Kidney (tissue), 14 donors: ENCODE results near the gene PRKCI. TPM values are rescaled to one million over a fixed set of nuclear protein-coding genes. Genes with fewer than 3 reads are reported as not detected.

Experiments
- DNase-seq, 5 donors: peaks; one replicate each; pipeline ENCODE4 v3.0.0-alpha.2; 2013 to 2020
- FAIRE-seq: peaks from 2 replicates; lab custom pipeline; 2012; peaks lifted over from hg19 to GRCh38; lab: Jason Lieb, UNC
- H3K27ac ChIP-seq, 2 donors: one replicate each; pipeline ENCODE4 v1.7.0; 2013; ENCODE audit warnings: low read depth in 2 of 2, low read length in 2 of 2, inconsistent platforms in 1 of 2
- H3K27me3 ChIP-seq: one replicate; pipeline ENCODE4 v1.7.1; 2013; ENCODE audit warnings: low read length, inconsistent platforms; ENCODE audit not compliant: control insufficient read depth, insufficient read depth
- H3K36me3 ChIP-seq, 3 donors: one replicate each; pipeline versions ENCODE4 v1.7.0 to v1.7.1; 2013; ENCODE audit warnings: low read length in 3 of 3, control low read depth in 1 of 3, inconsistent platforms in 1 of 3; ENCODE audit not compliant: insufficient read depth in 3 of 3, control insufficient read depth in 2 of 3
- H3K4me1 ChIP-seq, 3 donors: one replicate each; pipeline versions ENCODE4 v1.7.0 to v1.7.1; 2013; ENCODE audit warnings: low read length in 3 of 3, inconsistent platforms in 1 of 3, low read depth in 1 of 3; ENCODE audit not compliant: control insufficient read depth in 2 of 3, insufficient read depth in 2 of 3
- H3K4me3 ChIP-seq, 3 donors: one replicate each; pipeline versions ENCODE4 v1.7.0 to v1.8.1; 2013; ENCODE audit warnings: low read length in 3 of 3, control low read depth in 1 of 3, inconsistent platforms in 1 of 3
- H3K9ac ChIP-seq, 3 donors: one replicate each; pipeline versions ENCODE4 v1.7.0 to v1.7.1; 2013; ENCODE audit warnings: low read length in 3 of 3, control low read depth in 1 of 3, inconsistent platforms in 1 of 3
- H3K9me3 ChIP-seq, 3 donors: one replicate each; pipeline versions ENCODE4 v1.7.0 to v1.7.1; 2013; ENCODE audit warnings: low read length in 3 of 3, control low read depth in 1 of 3, inconsistent platforms in 1 of 3; ENCODE audit not compliant: control insufficient read depth in 2 of 3, insufficient read depth in 1 of 3
- intact Hi-C: fragments of 100-400 bp; cut with DNase I; formaldehyde crosslinking; loops from one replicate; pipeline ENCODE4 v1.11.1; 2022
- polyA plus RNA-seq: library from polyadenylated mRNA; stranded (reverse); fragments of 350-450 nt; fragmentation: Illumina TruSeq; extraction: RNeasy Lipid Tissue Mini Kit (QIAGEN cat#74804); gene quantifications from one replicate; pipeline ENCODE4 v1.2.3, GENCODE V29; 2014; ENCODE audit warnings: low read depth, low replicate concordance; ENCODE audit not compliant: insufficient read depth
- total RNA-seq: library from RNA; stranded (reverse); fragmentation: NEBNext Ultra II Directional; extraction: Animal tissue kit (Norgen Biotek cat#: 25700); gene quantifications from one replicate; pipeline ENCODE4 v1.2.1, GENCODE V29; 2021
- TF ChIP-seq, protein P1 (sequence below): IDR thresholded peaks from 3 replicates; pipeline ENCODE4 v1.5.1; 2012; ENCODE audit warnings: mild to moderate bottlenecking, moderate library complexity, borderline replicate concordance; ENCODE audit not compliant: insufficient read depth; ENCODE audit errors: extremely low read depth
- donor health status: control.
- donor health status: control.
- donor health status: control.
- donor health status: control.
- donor health status: control.
- donor health status: DM: yes; HTN: yes; CAD: no.
- donor health status: Normal renal cell carcinoma (clear cell type).

The PRKCI gene
- total and polyA plus RNA-seq, 2 donors from 2014 or later = 12.6 to 41.5 TPM

DNA sequence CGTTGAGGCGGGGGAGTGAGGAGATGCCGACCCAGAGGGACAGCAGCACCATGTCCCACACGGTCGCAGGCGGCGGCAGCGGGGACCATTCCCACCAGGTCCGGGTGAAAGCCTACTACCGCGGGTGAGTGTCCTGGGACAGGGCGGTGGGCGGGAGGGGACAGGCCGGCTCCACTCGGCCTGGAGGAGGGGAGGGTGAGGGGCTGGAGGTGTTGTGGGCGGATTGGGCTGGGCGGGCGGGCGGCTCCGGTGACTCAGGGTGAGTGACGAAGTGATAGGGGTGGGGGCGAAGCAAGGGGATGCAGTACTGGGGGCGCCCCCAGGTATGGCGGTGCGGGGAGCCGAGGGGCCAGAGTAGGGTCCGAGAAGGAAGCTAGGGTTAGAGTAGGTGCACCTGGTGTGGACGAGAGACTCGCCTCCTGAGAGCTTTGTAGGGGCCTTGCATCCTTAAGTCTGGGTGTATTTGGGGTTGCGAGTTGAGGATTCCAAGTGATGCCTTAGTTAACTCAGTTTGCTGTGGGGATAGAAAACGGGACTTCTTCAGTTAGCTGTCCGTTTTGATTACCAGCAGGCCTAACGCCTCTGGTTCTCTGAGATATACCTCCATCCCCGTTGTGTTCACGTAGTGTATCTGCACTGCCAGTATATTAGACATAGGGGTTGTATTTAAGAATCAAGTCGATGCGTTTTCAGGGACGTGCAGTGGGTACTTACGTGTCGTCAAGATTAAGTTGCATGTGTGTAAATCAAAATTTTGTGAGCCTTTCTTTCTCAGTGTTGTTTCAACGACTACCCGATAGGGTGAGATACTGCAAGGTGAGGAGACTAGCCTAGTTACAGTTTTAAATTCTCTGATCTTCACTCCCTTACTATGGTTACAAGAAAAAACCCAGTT lies 670 bp downstream of the PRKCI start:
- intact Hi-C loops = no loop called here
- Histone ChIP-seq H3K9me3 (no peaks in the 10 kb centered on the region), H3K9ac (peak overlapping the region; percentile 71 to 86 (median 84)), H3K4me1 (peaks cover 0 to 6% (median 0%) of the 10 kb centered on the region in 3 donors), H3K27ac (peak overlapping the region; percentile 81 to 98), H3K4me3 (peak overlapping the region; percentile 86 to 92 (median 89)), H3K27me3 (no peaks in the 10 kb centered on the region), H3K36me3 (no peaks in the 10 kb centered on the region)
- FAIRE-seq (no peak), DNase-seq (peak in 4 of 5 donors; percentile 62 to 87 (median 68))
- TF ChIP-seq, protein P1, sequence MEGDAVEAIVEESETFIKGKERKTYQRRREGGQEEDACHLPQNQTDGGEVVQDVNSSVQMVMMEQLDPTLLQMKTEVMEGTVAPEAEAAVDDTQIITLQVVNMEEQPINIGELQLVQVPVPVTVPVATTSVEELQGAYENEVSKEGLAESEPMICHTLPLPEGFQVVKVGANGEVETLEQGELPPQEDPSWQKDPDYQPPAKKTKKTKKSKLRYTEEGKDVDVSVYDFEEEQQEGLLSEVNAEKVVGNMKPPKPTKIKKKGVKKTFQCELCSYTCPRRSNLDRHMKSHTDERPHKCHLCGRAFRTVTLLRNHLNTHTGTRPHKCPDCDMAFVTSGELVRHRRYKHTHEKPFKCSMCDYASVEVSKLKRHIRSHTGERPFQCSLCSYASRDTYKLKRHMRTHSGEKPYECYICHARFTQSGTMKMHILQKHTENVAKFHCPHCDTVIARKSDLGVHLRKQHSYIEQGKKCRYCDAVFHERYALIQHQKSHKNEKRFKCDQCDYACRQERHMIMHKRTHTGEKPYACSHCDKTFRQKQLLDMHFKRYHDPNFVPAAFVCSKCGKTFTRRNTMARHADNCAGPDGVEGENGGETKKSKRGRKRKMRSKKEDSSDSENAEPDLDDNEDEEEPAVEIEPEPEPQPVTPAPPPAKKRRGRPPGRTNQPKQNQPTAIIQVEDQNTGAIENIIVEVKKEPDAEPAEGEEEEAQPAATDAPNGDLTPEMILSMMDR = no peak

DNA sequence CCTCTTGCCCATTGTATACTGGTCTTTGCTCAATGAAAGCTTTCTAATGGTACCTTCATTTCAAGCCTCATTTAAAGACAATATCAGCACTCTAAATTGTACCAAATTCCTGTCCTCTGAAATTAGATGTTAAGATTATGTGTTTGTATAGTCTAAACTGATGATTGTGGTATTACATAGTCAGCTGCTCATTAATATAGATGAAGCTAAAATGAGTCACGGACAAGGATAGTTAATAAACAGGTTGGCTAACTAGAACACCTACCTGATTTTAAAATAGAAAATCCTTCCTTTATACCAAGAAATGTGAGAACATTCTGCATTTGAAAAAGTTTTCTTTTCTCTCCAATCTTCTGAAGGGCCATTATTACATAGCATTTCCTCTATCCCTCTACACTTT lies 2.9 kb downstream of the PRKCI start:
- TF ChIP-seq, protein P1 = no peak
- H3K27me3 ChIP-seq = no peaks in the 10 kb centered on the region
- intact Hi-C loops = no loop called here
- H3K4me1 ChIP-seq = peaks cover 0 to 6% (median 0%) of the 10 kb centered on the region in 3 donors
- H3K27ac ChIP-seq = no peak overlapping the region
- no peak overlapping the region for H3K9ac ChIP-seq
- FAIRE-seq (no peak), DNase-seq (no peak)
- no peak overlapping the region for H3K4me3 ChIP-seq
- H3K9me3 ChIP-seq = no peaks in the 10 kb centered on the region
- no peaks in the 10 kb centered on the region for H3K36me3 ChIP-seq

DNA sequence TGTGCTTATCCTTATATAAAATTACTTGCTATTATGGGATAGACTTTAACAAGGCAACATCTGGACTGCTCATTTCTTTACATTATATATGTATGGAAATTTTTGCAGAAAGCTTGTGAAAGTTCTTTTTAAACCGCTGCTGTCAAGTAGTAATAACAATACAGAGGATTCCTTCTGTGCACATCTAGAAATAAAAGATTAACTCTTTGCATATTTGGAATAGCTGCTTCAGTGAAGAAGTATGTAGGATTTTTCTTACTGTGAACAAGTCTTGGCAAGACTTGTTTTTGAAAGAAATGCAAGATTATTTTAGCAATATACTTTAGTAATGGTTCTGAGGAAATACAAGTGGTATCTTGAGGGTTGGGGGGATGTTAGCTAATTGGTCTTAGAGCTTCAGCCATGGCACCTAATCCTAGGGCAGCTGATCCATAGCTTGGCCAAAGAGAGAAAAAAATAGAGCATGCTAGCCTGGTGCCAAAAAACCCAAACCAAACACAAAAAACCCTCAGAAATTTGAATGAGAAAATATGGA lies 4.3 kb downstream of the PRKCI start:
- Histone ChIP-seq H3K36me3 (no peaks in the 10 kb centered on the region), H3K9me3 (no peaks in the 10 kb centered on the region), H3K9ac (no peak overlapping the region), H3K4me3 (no peak overlapping the region), H3K27me3 (no peaks in the 10 kb centered on the region), H3K4me1 (peaks cover 0 to 6% (median 0%) of the 10 kb centered on the region in 3 donors), H3K27ac (no peak overlapping the region)
- TF ChIP-seq, protein P1 = no peak
- intact Hi-C loops = no loop called here
- FAIRE-seq (no peak), DNase-seq (no peak)
